ENCODE measurements around the gene OR2AT4.

The OR2AT4 gene

DNA sequence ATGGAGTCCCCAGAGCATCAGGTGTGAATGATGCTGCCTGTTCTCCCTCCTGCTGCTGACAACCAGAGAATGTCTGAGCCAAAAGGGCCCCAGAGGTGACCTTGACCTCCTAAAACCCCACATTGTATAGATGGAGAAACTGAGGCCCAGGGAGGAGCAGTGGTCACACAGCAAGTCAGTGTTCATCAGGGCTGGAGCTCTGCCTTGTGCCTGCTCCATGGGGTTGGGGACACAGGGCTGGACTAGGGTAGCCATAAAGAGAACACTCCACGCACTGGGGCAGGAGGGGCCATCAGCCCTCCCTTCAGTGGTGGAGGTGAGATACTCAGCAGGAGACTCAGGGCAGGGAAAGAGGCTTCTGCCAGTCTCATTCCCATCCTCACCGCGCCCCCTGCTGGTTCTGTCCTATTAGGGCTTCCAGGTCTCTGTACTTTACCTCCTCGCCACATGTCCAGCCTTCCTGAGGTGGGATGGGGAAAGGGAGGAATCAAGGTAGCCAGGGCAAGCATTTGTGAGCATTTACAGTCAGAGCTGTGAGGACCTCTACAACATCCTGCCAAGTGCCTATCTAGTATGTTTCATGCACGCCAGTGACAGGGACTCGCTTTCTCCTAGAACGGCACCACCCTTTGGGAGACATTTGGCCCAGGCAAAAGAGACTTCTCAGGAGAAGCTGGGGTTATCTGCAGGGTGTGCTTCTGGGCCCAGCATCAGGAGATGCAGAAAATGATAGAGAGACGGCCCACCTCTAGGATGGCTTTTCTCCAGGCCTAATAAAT is 64.7 kb downstream of the OR2AT4 start:
- peak; percentile 45 to 70 (median 66) for DNase-seq (ENCODE audit: low read depth in 2 of 3, low spot score in 1 of 3)
